H1 (cell line): Measurements from ENCODE around the gene PAQR7. TPM values are rescaled to one million over a fixed set of nuclear protein-coding genes. Genes with fewer than 3 reads are reported as not detected.
A peak's percentile ranks its signal among the peaks of the same experiment; 100 is the strongest.

Source experiments
- BACH1 ChIP-seq: IDR thresholded peaks from 2 replicates; pipeline ENCODE4 v1.6.1; 2012; ENCODE audit warnings: low read length, improper control_type of control experiment
- CBX5 ChIP-seq: fragments of 300-800, 300-1000 bp; sonication (generic); IDR thresholded peaks from 2 replicates; pipeline ENCODE4 v1.7.1; 2016; ENCODE audit warnings: antibody characterized with exemption, low read length, low read depth
- CBX8 ChIP-seq: fragments of 300-800, 300-1000 bp; sonication (generic); IDR thresholded peaks from 2 replicates; pipeline ENCODE4 v1.7.1; 2016; ENCODE audit warnings: low read depth, low read length, borderline replicate concordance
- CEBPB ChIP-seq: IDR thresholded peaks from 2 replicates; pipeline ENCODE4 v1.6.1; 2012; ENCODE audit warnings: low read depth, low read length
- EZH2 ChIP-seq: fragments of 200-600 bp; sonication (generic); IDR thresholded peaks from 2 replicates; pipeline ENCODE4 v1.7.1; 2012; ENCODE audit warnings: low read depth, mild to moderate bottlenecking, moderate library complexity, low read length, inconsistent platforms; ENCODE audit not compliant: severe bottlenecking
- GABPA ChIP-seq: IDR thresholded peaks from 2 replicates; pipeline ENCODE4 v1.6.1; 2011; ENCODE audit warnings: mild to moderate bottlenecking, low read length, moderate library complexity, borderline replicate concordance; ENCODE audit not compliant: insufficient read depth
- GTF2F1 ChIP-seq: IDR thresholded peaks from 2 replicates; pipeline ENCODE4 v1.6.1; 2012; ENCODE audit warnings: low read depth, low read length, improper control_type of control experiment, borderline replicate concordance
- JUND ChIP-seq: IDR thresholded peaks from 2 replicates; pipeline ENCODE4 v1.6.1; 2011; ENCODE audit warnings: mild to moderate bottlenecking, improper control_type of control experiment, low read length
- KDM1A ChIP-seq: fragments of 200-600, 300-600 bp; sonication (generic); IDR thresholded peaks from 2 replicates; pipeline ENCODE4 v1.7.1; 2016; ENCODE audit warnings: mild to moderate bottlenecking, low read length, borderline replicate concordance
- KDM4A ChIP-seq: IDR thresholded peaks from one replicate; pipeline ENCODE4 v1.7.1; 2012; ENCODE audit warnings: low read depth, mild to moderate bottlenecking, moderate library complexity, low read length, inconsistent platforms; ENCODE audit not compliant: severe bottlenecking
- KDM5A ChIP-seq: fragments of 200-600 bp; IDR thresholded peaks from 2 replicates; pipeline ENCODE4 v1.7.1; 2012; ENCODE audit warnings: mild to moderate bottlenecking, low read length, inconsistent platforms, mixed read lengths
- NANOG ChIP-seq: IDR thresholded peaks from 2 replicates; pipeline ENCODE4 v1.6.1; 2011; ENCODE audit warnings: low read length, low read depth, mild to moderate bottlenecking, inconsistent platforms; ENCODE audit not compliant: insufficient read depth, poor library complexity, severe bottlenecking
- RAD21 ChIP-seq, 2 experiments: IDR thresholded peaks in 1 of 2; conservative IDR thresholded peaks in 1 of 2; 2 replicates each; pipeline ENCODE4 v1.6.1; 2011; ENCODE audit warnings: low read depth in 2 of 2, low read length in 2 of 2, improper control_type of control experiment in 1 of 2, inconsistent platforms in 1 of 2, mild to moderate bottlenecking in 1 of 2, moderate library complexity in 1 of 2
- RBBP5 ChIP-seq: IDR thresholded peaks from 2 replicates; pipeline ENCODE4 v1.7.1; 2012; ENCODE audit warnings: low read depth, mild to moderate bottlenecking, inconsistent platforms, low read length, moderate library complexity, borderline replicate concordance
- RNF2 ChIP-seq: fragments of 200-900, 300-1000 bp; sonication (generic); IDR thresholded peaks from 2 replicates; pipeline ENCODE4 v1.7.1; 2016; ENCODE audit warnings: borderline replicate concordance, low read depth, mild to moderate bottlenecking, antibody characterized with exemption, low read length; ENCODE audit not compliant: poor library complexity, severe bottlenecking; ENCODE audit errors: missing control alignments
- SIX5 ChIP-seq: IDR thresholded peaks from 2 replicates; pipeline ENCODE4 v1.6.1; 2011; ENCODE audit warnings: mild to moderate bottlenecking, low read depth, low read length
- SP1 ChIP-seq: IDR thresholded peaks from 2 replicates; pipeline ENCODE4 v1.6.1; 2011; ENCODE audit warnings: low read depth, low read length
- TAF7 ChIP-seq: optimal IDR thresholded peaks from 2 replicates; pipeline ENCODE3; 2011; ENCODE audit warnings: low read depth, mild to moderate bottlenecking, inconsistent platforms, low read length, moderate library complexity, borderline replicate concordance
- TEAD4 ChIP-seq: IDR thresholded peaks from 2 replicates; pipeline ENCODE4 v1.6.1; 2012; ENCODE audit warnings: low read depth, low read length, inconsistent platforms, mixed read lengths
- ZNF274 ChIP-seq: IDR thresholded peaks from 2 replicates; pipeline ENCODE4 v1.7.0; 2012; ENCODE audit warnings: low read length, borderline replicate concordance; ENCODE audit errors: extremely low read depth
- polyA plus RNA-seq, 7 experiments: library from polyadenylated mRNA; depleted of rRNA in 3 of 7; stranded (reverse) in 5 of 7; unstranded in 2 of 7; fragments of >200 nt in 5 of 7; fragments of 200-250 nt in 2 of 7; gene quantifications; 1 replicate in 5 of 7; 2 replicates in 1 of 7; 4 replicates in 1 of 7; pipeline versions ENCODE4 v1.2.1 to v1.2.3, GENCODE V29; 2011 to 2013; ENCODE audit warnings: missing spikeins in 2 of 7, mixed read lengths in 2 of 7
- total RNA-seq: library from RNA; stranded (reverse); fragmentation: NEBNext Ultra II Directional; extraction: Animal tissue kit (Norgen Biotek cat#: 25700); gene quantifications from 2 replicates; pipeline ENCODE4 v1.2.1, GENCODE V29; 2021
- TF ChIP-seq, protein P1 (sequence below): IDR thresholded peaks from 2 replicates; pipeline ENCODE4 v1.6.1; 2011; ENCODE audit warnings: low read length, improper control_type of control experiment

PAQR7 gene
- total and polyA plus RNA-seq, 2 of the 8 experiments (the other 6 are each of a cell fraction or from before 2014, with no cell fraction given), result 7.3 to 7.4 TPM

GRCh38 chr1:25905680-25906643 lies 30.5 kb upstream of the PAQR7 start, which contains the start of gene STMN1 (continued):
- TF ChIP-seq CBX8 (no peak), SP1 (peak; percentile 41; the same call in 1 of the 2 replicates), RNF2 (no peak), NANOG (no peak), RAD21 (IDR thresholded peaks at IDR 0.05 in 1 of 2, conservative IDR thresholded peaks at IDR 0.05 in 1 of 2; ENCODE audit: low read depth in 2 of 2, low read length in 2 of 2) (peak in 1 of 2 experiments; percentile 12; a peak in 1 of 4 replicates), TEAD4 (no peak), ZNF274 (no peak), SIX5 (peak; percentile 33; the same call in 1 of the 2 replicates), JUND (no peak), RBBP5 (0 out of 2 replicates have a peak, but pooled peaks have one; percentile 10), CEBPB (no peak), EZH2 (no peak), KDM4A (peak; percentile 38), BACH1 (no peak; the same call in 1 of the 2 replicates), KDM5A (no peak), GTF2F1 (peak; percentile 62; the same call in 1 of the 2 replicates), CBX5 (no peak), GABPA (no peak), TAF7 (peak; percentile 90), KDM1A (no peak)
- TF ChIP-seq, protein P1, sequence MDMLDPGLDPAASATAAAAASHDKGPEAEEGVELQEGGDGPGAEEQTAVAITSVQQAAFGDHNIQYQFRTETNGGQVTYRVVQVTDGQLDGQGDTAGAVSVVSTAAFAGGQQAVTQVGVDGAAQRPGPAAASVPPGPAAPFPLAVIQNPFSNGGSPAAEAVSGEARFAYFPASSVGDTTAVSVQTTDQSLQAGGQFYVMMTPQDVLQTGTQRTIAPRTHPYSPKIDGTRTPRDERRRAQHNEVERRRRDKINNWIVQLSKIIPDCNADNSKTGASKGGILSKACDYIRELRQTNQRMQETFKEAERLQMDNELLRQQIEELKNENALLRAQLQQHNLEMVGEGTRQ, result peak; percentile 99
